8988T (cell line): Measurements from ENCODE around the gene GORAB.

Experiments used
- DNase-seq: peaks from one replicate; pipeline ENCODE4 v3.0.0; 2011

The GORAB gene

GRCh38 chr1:170531758-170532657, at the start of gene GORAB:
GORAB (plus strand) TSS chr1:170532166; CDS start chr1:170532224, 58 bp downstream.
- DNase-seq: peak; percentile 53

DNA sequence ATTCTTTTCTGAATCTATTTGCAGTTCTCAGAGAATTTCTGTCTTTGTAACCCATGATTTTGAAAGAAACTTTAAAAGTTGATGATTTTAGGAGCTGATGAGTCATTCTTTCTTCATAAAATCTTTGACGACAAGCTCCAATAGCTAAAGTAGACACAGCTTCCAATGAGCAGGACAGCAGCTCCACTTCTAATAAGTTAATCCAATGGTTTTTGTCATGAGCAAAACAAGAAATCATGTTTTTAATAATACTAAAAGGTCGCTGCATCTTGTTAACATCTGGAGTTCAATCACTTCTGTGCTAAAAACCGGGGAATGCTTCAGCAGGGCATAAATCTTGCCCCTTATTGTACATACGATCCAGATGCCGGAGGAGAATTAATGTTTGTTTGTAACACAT, 48.9 kb upstream of the GORAB start:
- no peak for DNase-seq

- no peak for DNase-seq
Observed at GRCh38 chr1:170487503-170487902, 44.5 kb upstream of the GORAB start.

DNA sequence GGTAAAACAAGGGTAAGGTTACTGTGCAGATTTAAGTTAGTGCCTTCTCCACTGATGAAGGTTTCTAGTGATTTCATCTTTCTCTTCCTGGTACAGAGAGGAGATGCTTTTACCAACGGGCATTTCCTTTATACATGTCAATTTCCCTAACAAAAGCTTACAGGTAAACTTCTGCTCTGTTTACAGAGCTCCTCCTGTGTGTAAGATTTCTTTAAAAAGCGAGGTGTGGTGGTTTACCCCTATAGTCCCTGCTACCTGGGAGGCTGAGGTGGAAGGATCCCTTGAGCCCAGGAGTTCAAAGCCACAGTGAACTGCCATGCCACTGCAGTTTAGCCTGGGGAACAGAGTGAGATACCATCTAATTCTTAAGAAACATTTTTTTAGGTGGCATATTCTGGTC, 40.7 kb upstream of the GORAB start:
- DNase-seq: no peak

GRCh38 chr1:170494369-170494768, 37.6 kb upstream of the GORAB start:
- no peak for DNase-seq

DNA sequence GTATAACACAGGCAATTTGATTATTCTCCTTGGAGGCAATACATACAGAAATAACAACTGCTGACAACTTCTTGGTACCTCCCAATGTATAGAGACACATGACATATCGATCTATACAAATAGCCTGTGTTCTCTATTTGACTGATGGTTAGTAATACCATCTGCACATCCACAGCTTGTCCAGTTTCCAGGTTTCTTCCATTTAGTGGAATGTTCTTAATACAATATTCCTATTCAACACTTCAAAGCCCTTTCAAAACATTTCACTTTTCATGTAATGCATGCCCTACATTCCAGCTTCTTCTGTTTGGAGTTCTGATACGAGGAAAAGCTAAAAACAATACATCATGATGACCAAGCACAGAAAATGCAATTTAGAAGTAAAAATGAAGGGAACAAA, 37.0 kb upstream of the GORAB start:
- no peak for DNase-seq

DNA sequence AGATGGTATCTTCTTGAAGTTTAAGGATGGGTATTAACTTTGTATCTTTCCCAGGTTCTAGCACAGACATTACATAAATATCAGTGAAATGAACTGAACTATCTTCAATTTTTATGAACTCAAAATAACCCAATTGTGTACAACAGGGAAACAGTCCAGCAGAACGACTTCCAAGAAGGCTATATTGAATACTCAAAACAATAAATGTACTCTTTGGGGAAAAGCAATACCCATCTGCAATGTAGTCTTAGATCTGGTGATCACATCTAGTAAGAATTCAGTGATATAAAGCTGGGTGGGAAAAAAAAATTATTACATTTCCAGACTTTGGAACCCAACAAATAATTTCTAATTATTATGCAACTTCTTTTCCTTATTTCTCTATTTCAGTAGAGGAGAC, 33.1 kb upstream of the GORAB start:
- DNase-seq: no peak

GRCh38 chr1:170503665-170504064, 28.3 kb upstream of the GORAB start:
- no peak for DNase-seq

DNA sequence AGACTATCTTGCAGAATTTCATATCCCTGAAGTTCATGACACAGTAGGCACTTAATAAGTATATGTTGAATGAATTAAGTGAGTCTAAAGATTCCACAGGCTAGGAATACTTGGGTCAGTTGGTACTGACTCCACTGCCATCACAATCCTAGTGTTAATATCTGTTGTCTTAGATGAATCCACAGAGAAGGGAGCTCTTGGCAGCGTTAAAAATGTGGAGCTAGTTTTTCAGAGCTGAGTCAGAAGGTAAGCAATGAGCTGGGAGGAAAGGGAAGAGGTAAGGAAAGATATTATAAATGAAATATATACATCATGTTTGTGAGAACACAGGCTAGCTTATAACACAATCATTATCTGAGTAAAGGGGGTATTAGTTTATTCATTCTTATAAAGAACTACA, 21.8 kb upstream of the GORAB start:
- no peak for DNase-seq

GRCh38 chr1:170511038-170511437, 20.9 kb upstream of the GORAB start:
- DNase-seq: no peak

GRCh38 chr1:170513138-170513537, 18.8 kb upstream of the GORAB start:
- no peak for DNase-seq

GRCh38 chr1:170518185-170518834, 13.7 kb upstream of the GORAB start:
- no peak for DNase-seq

- DNase-seq: no peak
Observed at GRCh38 chr1:170518965-170519364, 13.0 kb upstream of the GORAB start.

DNA sequence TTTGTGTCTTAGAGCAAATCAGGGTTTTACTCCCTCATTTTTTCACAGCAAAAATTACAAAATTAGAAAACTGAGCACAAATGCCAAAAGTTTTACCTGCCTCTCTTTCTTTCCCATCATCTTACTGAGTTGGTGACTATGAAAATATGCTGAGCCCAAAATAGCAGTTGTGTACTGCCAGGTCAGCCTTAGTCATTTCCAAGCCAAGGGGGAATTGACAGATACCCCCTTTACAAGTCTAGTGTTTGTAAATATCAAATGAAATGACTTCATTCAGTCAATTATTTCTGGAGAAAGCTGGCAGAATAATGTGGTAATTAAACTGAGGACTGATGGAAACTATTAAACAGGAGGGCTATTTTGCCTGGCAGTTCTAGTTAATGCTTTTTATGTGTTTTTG, 11.4 kb upstream of the GORAB start:
- no peak for DNase-seq

GRCh38 chr1:170521818-170522217, 10.1 kb upstream of the GORAB start:
- DNase-seq: no peak

DNA sequence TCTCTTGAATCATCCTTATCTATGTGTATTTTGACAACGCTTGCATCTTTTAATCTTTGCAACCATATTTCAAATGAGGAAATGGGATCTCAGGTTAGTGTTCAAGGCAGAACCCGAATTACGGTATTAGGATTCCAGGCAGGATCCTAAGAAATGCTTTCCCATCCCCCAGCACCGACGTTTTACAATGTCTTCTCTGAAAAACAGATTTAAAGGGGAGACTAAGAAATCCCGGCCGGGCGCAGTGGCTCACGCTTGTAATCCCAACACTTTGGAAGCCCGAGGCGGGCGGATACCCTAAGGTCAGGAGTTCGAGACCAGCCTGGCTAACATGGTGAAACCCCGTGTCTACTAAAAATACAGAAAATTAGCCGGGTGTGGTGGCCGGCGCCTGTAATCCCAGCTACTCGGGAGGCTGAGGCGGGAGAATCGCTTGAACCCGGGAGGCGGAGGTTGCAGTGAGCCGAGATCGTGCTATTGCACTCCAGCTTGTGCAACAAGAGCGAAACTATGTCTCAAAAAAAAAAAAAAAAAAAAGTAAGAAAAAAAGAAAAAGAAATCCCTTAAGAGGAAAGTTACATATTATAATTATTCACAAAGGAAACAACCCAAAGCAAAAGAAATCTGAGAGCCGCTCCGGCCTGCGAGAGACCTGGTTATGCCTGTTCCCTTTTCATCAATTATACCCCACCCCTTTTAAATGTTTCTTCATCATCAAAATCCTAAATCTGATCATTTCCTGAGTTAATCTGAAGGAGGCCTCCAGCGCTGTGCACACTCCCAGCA, 801 bp upstream of the GORAB start:
- DNase-seq: no peak

DNA sequence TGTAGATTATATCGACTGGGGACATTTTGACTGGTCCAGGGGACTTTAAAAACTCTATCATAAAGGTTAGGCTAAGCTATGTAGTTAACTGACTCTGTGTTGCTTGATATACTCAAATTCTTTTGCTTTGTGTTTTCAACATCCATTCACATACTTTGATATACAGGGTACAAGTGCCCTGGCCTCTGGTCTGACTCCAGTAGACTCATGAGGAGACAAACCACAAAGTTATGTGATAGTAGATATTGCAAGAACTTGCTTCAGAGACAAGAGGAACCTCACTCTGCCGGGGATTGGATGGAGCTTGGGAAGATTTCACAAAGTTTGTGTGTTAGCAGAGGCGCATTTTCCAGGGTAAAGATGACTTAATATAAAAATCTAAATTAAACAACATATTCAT, 1.3 kb downstream of the GORAB start:
- DNase-seq: no peak

GRCh38 chr1:170534626-170535147, 2.7 kb downstream of the GORAB start:
- DNase-seq: no peak

DNA sequence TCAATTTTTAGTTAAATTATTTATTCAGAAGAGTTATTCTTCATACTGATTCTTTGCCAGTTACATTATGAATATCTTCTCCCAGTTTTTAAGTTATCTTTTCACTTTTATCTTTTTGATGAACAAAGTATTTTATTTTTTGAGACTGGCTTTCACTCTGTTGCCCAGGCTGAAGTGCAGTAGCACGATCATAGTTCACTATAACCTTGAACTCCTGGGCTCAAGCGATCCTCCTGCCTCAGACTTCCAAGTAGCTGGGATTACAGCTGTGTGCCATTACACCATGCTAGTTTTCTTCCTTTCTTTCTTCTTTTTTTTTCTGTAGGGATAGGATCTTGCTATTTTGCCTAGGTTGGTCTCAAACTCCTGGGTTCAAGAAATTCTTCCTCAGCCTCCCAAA, 3.5 kb downstream of the GORAB start:
- DNase-seq: no peak

- no peak for DNase-seq
Observed at GRCh38 chr1:170536924-170537551, 5.1 kb downstream of the GORAB start.

DNA sequence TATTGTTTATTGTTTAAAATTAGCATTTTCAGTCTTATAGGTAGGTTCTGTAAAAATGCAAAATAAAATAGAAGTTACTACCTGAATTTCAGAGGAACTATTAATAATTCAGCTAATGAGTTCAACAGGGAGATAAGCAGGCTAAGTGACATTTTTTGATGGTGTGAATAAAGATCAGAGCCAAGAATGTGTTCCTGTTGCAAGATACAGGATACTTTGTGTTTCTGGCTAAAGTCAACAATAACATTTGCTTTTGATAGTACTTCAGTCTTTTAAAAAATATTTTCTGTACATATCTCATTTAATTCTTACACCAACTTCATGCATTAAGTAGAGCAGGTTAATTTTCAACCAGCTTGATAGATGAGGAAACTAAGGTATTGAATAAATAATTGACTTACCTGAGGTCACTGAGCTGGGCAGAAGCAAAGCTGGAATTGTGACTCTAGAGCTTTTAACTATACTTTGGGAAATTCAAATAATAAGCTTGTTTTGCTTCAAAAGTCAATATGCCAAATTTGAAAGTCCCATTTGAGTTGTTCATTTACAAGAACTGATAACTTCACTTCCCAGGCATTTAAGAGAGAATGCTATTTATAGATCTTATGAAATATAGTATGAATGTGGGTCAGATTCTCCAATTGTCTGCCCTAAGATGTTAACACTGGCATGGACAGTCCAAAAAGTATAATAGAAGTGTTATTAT, 6.0 kb downstream of the GORAB start:
- no peak for DNase-seq

DNA sequence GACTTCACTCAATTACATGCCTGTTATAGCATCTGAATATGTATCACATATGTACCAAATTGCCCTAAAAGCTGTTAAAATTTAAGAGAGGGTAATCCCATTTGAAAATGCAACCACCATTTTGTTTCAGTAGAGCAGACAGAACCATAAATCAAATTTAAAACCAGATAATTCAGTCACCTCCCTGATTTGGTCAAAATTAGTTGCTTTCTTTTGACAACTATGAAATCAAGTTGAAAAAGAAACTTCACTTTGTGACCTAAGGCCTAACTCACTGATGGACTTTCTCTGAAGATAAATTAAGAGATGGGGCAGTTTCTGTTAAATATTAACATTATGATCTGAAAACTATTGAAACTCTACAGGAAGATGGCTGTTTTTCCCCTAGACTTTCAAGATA, 6.7 kb downstream of the GORAB start:
- no peak for DNase-seq
